CD4-positive, alpha-beta T cell treated with Interleukin-15 for 1 hour (primary cell): ENCODE measurements around the gene GUCY1A2.

ENCODE experiments used
- DNase-seq: peaks from one replicate; pipeline ENCODE4 v3.0.0-alpha.2; 2020

Gene GUCY1A2

GRCh38 chr11:106724293-106724892 is 293.9 kb downstream of the GUCY1A2 start:
- no peak for DNase-seq

GRCh38 chr11:106723071-106723470 is 295.2 kb downstream of the GUCY1A2 start:
- DNase-seq, result no peak

- DNase-seq, result no peak
Observed at GRCh38 chr11:106717222-106717621, 301.1 kb downstream of the GUCY1A2 start.

- no peak for DNase-seq
Observed at GRCh38 chr11:106714199-106714598, 304.1 kb downstream of the GUCY1A2 start.

- DNase-seq, result no peak
Observed at GRCh38 chr11:106708348-106708747, 309.9 kb downstream of the GUCY1A2 start.

GRCh38 chr11:106706355-106706754 is 311.9 kb downstream of the GUCY1A2 start:
- DNase-seq, result no peak

- no peak for DNase-seq
Observed at GRCh38 chr11:106702805-106703204, 315.5 kb downstream of the GUCY1A2 start.

GRCh38 chr11:106697058-106697457 is 321.2 kb downstream of the GUCY1A2 start:
- DNase-seq, result no peak

- DNase-seq, result no peak
Observed at GRCh38 chr11:106695506-106695905, 322.8 kb downstream of the GUCY1A2 start.

GRCh38 chr11:106694501-106694900 is 323.8 kb downstream of the GUCY1A2 start:
- no peak for DNase-seq

- no peak for DNase-seq
Observed at GRCh38 chr11:106691807-106692365, 326.4 kb downstream of the GUCY1A2 start.

- no peak for DNase-seq
Observed at GRCh38 chr11:106690923-106691322, 327.4 kb downstream of the GUCY1A2 start.

GRCh38 chr11:106684944-106685343 is 333.3 kb downstream of the GUCY1A2 start:
- DNase-seq, result no peak

GRCh38 chr11:106683435-106683834 is 334.8 kb downstream of the GUCY1A2 start:
- no peak for DNase-seq

- no peak for DNase-seq
Observed at GRCh38 chr11:106681435-106681834, 336.8 kb downstream of the GUCY1A2 start.

GRCh38 chr11:106679581-106679980 is 338.7 kb downstream of the GUCY1A2 start:
- DNase-seq, result no peak

GRCh38 chr11:106679181-106679580 is 339.1 kb downstream of the GUCY1A2 start:
- DNase-seq, result no peak

- DNase-seq, result no peak
Observed at GRCh38 chr11:106670069-106670468, 348.2 kb downstream of the GUCY1A2 start.

- no peak for DNase-seq
Observed at GRCh38 chr11:106668147-106668546, 350.1 kb downstream of the GUCY1A2 start.

- no peak for DNase-seq
Observed at GRCh38 chr11:106656646-106657045, 361.6 kb downstream of the GUCY1A2 start.

GRCh38 chr11:106644824-106645223 is 373.5 kb downstream of the GUCY1A2 start:
- no peak for DNase-seq

- no peak for DNase-seq
Observed at GRCh38 chr11:106642331-106642730, 375.9 kb downstream of the GUCY1A2 start.

GRCh38 chr11:106632283-106632682 is 386.0 kb downstream of the GUCY1A2 start:
- no peak for DNase-seq

GRCh38 chr11:106627694-106628093 is 390.6 kb downstream of the GUCY1A2 start:
- no peak for DNase-seq

- no peak for DNase-seq
Observed at GRCh38 chr11:106625566-106625965, 392.7 kb downstream of the GUCY1A2 start.
